ENCODE results near the gene PCCA. TPM values are rescaled to one million over a fixed set of nuclear protein-coding genes. Genes with fewer than 3 reads are reported as not detected.
A peak's percentile ranks its signal among the peaks of the same experiment; 100 is the strongest.

Gene PCCA
- total and polyA plus RNA-seq, 2 of the 13 experiments (the other 11 are each of a cell fraction or from before 2014, with no cell fraction given) = 15.0 to 32.2 TPM

DNA sequence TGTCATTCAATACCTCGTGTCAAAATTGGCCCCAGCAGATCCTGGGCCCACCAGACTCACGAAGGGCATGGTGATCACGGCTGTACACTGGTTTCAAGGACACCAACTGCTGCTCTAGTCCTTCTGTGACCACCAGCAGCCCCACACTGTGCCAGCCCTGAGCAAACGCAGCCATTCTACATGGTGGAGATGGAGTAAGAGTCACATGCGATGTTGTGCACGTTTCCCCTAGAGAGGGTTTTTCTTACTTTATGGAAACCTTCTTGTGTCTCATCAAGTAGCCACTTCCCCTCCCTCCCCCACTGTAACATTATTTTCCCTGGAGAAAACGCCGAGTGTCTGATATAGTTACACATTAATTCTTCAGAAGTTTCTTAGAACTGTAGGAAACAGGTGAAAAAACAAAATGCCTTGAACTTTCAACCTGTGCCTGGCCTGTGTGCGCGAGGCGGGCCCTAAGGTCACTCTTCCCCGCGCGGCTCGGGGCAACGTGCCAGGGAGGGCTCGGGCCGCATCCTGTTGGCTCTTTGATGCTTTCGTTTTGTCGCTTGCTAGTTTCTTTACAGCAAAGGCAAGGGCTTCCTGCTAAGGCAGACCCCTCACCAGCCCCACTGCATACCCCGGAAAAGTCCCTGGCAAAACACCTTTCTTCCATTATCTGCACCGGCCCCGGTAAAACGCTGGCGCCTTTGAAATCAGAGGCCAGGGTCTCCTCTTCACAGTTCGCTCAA, 455.1 kb downstream of the PCCA start (continued):
- TF ChIP-seq, protein P1, sequence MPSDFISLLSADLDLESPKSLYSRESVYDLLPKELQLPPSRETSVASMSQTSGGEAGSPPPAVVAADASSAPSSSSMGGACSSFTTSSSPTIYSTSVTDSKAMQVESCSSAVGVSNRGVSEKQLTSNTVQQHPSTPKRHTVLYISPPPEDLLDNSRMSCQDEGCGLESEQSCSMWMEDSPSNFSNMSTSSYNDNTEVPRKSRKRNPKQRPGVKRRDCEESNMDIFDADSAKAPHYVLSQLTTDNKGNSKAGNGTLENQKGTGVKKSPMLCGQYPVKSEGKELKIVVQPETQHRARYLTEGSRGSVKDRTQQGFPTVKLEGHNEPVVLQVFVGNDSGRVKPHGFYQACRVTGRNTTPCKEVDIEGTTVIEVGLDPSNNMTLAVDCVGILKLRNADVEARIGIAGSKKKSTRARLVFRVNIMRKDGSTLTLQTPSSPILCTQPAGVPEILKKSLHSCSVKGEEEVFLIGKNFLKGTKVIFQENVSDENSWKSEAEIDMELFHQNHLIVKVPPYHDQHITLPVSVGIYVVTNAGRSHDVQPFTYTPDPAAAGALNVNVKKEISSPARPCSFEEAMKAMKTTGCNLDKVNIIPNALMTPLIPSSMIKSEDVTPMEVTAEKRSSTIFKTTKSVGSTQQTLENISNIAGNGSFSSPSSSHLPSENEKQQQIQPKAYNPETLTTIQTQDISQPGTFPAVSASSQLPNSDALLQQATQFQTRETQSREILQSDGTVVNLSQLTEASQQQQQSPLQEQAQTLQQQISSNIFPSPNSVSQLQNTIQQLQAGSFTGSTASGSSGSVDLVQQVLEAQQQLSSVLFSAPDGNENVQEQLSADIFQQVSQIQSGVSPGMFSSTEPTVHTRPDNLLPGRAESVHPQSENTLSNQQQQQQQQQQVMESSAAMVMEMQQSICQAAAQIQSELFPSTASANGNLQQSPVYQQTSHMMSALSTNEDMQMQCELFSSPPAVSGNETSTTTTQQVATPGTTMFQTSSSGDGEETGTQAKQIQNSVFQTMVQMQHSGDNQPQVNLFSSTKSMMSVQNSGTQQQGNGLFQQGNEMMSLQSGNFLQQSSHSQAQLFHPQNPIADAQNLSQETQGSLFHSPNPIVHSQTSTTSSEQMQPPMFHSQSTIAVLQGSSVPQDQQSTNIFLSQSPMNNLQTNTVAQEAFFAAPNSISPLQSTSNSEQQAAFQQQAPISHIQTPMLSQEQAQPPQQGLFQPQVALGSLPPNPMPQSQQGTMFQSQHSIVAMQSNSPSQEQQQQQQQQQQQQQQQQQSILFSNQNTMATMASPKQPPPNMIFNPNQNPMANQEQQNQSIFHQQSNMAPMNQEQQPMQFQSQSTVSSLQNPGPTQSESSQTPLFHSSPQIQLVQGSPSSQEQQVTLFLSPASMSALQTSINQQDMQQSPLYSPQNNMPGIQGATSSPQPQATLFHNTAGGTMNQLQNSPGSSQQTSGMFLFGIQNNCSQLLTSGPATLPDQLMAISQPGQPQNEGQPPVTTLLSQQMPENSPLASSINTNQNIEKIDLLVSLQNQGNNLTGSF (CRISPR knock-in tag; IDR thresholded peaks at IDR 0.05) = no peak
- TF ChIP-seq, protein P2, sequence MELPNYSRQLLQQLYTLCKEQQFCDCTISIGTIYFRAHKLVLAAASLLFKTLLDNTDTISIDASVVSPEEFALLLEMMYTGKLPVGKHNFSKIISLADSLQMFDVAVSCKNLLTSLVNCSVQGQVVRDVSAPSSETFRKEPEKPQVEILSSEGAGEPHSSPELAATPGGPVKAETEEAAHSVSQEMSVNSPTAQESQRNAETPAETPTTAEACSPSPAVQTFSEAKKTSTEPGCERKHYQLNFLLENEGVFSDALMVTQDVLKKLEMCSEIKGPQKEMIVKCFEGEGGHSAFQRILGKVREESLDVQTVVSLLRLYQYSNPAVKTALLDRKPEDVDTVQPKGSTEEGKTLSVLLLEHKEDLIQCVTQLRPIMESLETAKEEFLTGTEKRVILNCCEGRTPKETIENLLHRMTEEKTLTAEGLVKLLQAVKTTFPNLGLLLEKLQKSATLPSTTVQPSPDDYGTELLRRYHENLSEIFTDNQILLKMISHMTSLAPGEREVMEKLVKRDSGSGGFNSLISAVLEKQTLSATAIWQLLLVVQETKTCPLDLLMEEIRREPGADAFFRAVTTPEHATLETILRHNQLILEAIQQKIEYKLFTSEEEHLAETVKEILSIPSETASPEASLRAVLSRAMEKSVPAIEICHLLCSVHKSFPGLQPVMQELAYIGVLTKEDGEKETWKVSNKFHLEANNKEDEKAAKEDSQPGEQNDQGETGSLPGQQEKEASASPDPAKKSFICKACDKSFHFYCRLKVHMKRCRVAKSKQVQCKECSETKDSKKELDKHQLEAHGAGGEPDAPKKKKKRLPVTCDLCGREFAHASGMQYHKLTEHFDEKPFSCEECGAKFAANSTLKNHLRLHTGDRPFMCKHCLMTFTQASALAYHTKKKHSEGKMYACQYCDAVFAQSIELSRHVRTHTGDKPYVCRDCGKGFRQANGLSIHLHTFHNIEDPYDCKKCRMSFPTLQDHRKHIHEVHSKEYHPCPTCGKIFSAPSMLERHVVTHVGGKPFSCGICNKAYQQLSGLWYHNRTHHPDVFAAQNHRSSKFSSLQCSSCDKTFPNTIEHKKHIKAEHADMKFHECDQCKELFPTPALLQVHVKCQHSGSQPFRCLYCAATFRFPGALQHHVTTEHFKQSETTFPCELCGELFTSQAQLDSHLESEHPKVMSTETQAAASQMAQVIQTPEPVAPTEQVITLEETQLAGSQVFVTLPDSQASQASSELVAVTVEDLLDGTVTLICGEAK (IDR thresholded peaks at IDR 0.05) = no peak
- TF ChIP-seq, protein P2 (CRISPR knock-in tag; IDR thresholded peaks at IDR 0.05) = peak; percentile 60
- TF ChIP-seq HOXA5 (CRISPR knock-in tag; IDR thresholded peaks at IDR 0.05) (peak; percentile 70), SMAD9 (CRISPR knock-in tag; IDR thresholded peaks at IDR 0.05) (no peak), ZNF12 (CRISPR knock-in tag; IDR thresholded peaks at IDR 0.05) (no peak), TIGD3 (CRISPR knock-in tag; IDR thresholded peaks at IDR 0.05; ENCODE audit: borderline replicate concordance) (no peak), BORCS8-MEF2B (CRISPR knock-in tag; IDR thresholded peaks at IDR 0.05) (0 out of 2 replicates have a peak, but pooled peaks have one; percentile 56), NR3C1 (CRISPR knock-in tag; IDR thresholded peaks at IDR 0.05) (no peak), SMAD3 (CRISPR knock-in tag; IDR thresholded peaks at IDR 0.05) (peak; percentile 48; the same call in 1 of the 2 replicates), ZNF784 (CRISPR knock-in tag; IDR thresholded peaks at IDR 0.05; ENCODE audit: borderline replicate concordance) (no peak), ONECUT2 (CRISPR knock-in tag; IDR thresholded peaks at IDR 0.05) (no peak), SAP130 (CRISPR knock-in tag; IDR thresholded peaks at IDR 0.05; ENCODE audit: low read depth) (peak; percentile 46; the same call in 1 of the 2 replicates)
